HuH-7.5 (cell line): ENCODE data around the gene PRKX.
"Not testable (repeated sequence)": the region's sequence is repeated elsewhere in the genome, so short reads cannot be mapped to it uniquely, and the experiment has no call there.

ENCODE experiments used
- DNase-seq: peaks from one replicate; pipeline ENCODE4 v3.0.0; 2011; ENCODE audit warnings: low spot score

Gene PRKX

GRCh38 chrX:3713225-3713936, at the start of gene PRKX:
PRKX (minus strand) TSS chrX:3713649; CDS start chrX:3713253, 396 bp downstream.
- peak; percentile 47 for DNase-seq

- DNase-seq, result no peak
These were observed 49.7 kb upstream of the PRKX start for GRCh38 chrX:3763111-3763510.

GRCh38 chrX:3757510-3758025, 44.1 kb upstream of the PRKX start:
- DNase-seq, result no peak

- DNase-seq, result no peak
These were observed 34.7 kb upstream of the PRKX start for GRCh38 chrX:3748052-3748559.

- DNase-seq, result no peak
These were observed 30.5 kb upstream of the PRKX start for GRCh38 chrX:3743801-3744439.

GRCh38 chrX:3740946-3741345, 27.5 kb upstream of the PRKX start:
- not testable (repeated sequence) for DNase-seq

GRCh38 chrX:3738509-3738908, 25.1 kb upstream of the PRKX start:
- DNase-seq, result no peak

GRCh38 chrX:3736536-3736935, 23.1 kb upstream of the PRKX start:
- DNase-seq, result not testable (repeated sequence)

- not testable (repeated sequence) for DNase-seq
These were observed 22.4 kb upstream of the PRKX start for GRCh38 chrX:3735891-3736290.

- not testable (repeated sequence) for DNase-seq
These were observed 21.0 kb upstream of the PRKX start for GRCh38 chrX:3734456-3734855.

GRCh38 chrX:3733043-3733430, 19.6 kb upstream of the PRKX start:
- no peak for DNase-seq

GRCh38 chrX:3732326-3733042, 19.0 kb upstream of the PRKX start:
- DNase-seq, result not testable (repeated sequence)

- no peak for DNase-seq
These were observed 15.0 kb upstream of the PRKX start for GRCh38 chrX:3728454-3728853.

GRCh38 chrX:3723460-3723859, 10.0 kb upstream of the PRKX start:
- not testable (repeated sequence) for DNase-seq

- DNase-seq, result no peak
These were observed 4.4 kb upstream of the PRKX start for GRCh38 chrX:3717742-3718420.

- no peak for DNase-seq
These were observed 2.5 kb upstream of the PRKX start for GRCh38 chrX:3715921-3716320.

GRCh38 chrX:3714706-3715479, 1.4 kb upstream of the PRKX start:
- not testable (repeated sequence) for DNase-seq

GRCh38 chrX:3713937-3714434, 537 bp upstream of the PRKX start:
- DNase-seq, result no peak

- DNase-seq, result no peak
These were observed 602 bp downstream of the PRKX start for GRCh38 chrX:3712870-3713224.

- DNase-seq, result no peak
These were observed 1.2 kb downstream of the PRKX start for GRCh38 chrX:3712051-3712869.
